ENCODE measurements around the gene KCNQ1.

The KCNQ1 gene

GRCh38 chr11:2838676-2839294 lies 394.0 kb downstream of the KCNQ1 start:
- DNase-seq (ENCODE audit: low spot score) = no peak

- no peak for DNase-seq (ENCODE audit: low spot score)
Observed at GRCh38 chr11:2839395-2839943, 394.7 kb downstream of the KCNQ1 start.

- no peak for DNase-seq (ENCODE audit: low spot score)
Observed at GRCh38 chr11:2841411-2842190, 396.8 kb downstream of the KCNQ1 start.

- DNase-seq (ENCODE audit: low spot score) = no peak
Observed at GRCh38 chr11:2842876-2843275, 398.1 kb downstream of the KCNQ1 start.

- DNase-seq (ENCODE audit: low spot score) = no peak
Observed at GRCh38 chr11:2843551-2843950, 398.7 kb downstream of the KCNQ1 start.

GRCh38 chr11:2844116-2844842 lies 399.5 kb downstream of the KCNQ1 start:
- no peak for DNase-seq (ENCODE audit: low spot score)

GRCh38 chr11:2844996-2845395 lies 400.2 kb downstream of the KCNQ1 start:
- DNase-seq (ENCODE audit: low spot score) = no peak

- DNase-seq (ENCODE audit: low spot score) = no peak
Observed at GRCh38 chr11:2846056-2846455, 401.2 kb downstream of the KCNQ1 start.

- DNase-seq (ENCODE audit: low spot score) = no peak
Observed at GRCh38 chr11:2846470-2846869, 401.7 kb downstream of the KCNQ1 start.

GRCh38 chr11:2847561-2847960 lies 402.8 kb downstream of the KCNQ1 start:
- DNase-seq (ENCODE audit: low spot score) = no peak

GRCh38 chr11:2848497-2848896 lies 403.7 kb downstream of the KCNQ1 start:
- DNase-seq (ENCODE audit: low spot score) = no peak

GRCh38 chr11:2849994-2850770 lies 405.4 kb downstream of the KCNQ1 start:
- no peak for DNase-seq (ENCODE audit: low spot score)

- no peak for DNase-seq (ENCODE audit: low spot score)
Observed at GRCh38 chr11:2853401-2853800, 408.6 kb downstream of the KCNQ1 start.

- no peak for DNase-seq (ENCODE audit: low spot score)
Observed at GRCh38 chr11:2853997-2854560, 409.3 kb downstream of the KCNQ1 start.

GRCh38 chr11:2855162-2855561 lies 410.4 kb downstream of the KCNQ1 start:
- DNase-seq (ENCODE audit: low spot score) = no peak

GRCh38 chr11:2857276-2857675 lies 412.5 kb downstream of the KCNQ1 start:
- no peak for DNase-seq (ENCODE audit: low spot score)

- DNase-seq (ENCODE audit: low spot score) = no peak
Observed at GRCh38 chr11:2857918-2858317, 413.1 kb downstream of the KCNQ1 start.

- no peak for DNase-seq (ENCODE audit: low spot score)
Observed at GRCh38 chr11:2858995-2859698, 414.3 kb downstream of the KCNQ1 start.

GRCh38 chr11:2859699-2860037 lies 414.9 kb downstream of the KCNQ1 start:
- no peak for DNase-seq (ENCODE audit: low spot score)

- DNase-seq (ENCODE audit: low spot score) = no peak
Observed at GRCh38 chr11:2860636-2861035, 415.8 kb downstream of the KCNQ1 start.

All from kidney capillary endothelial cell (primary cell).